Coronary artery (tissue), 2 donors: ENCODE data around the gene ABCA13.

Experiments
- DNase-seq: peaks from one replicate; pipeline ENCODE4 v3.0.0-alpha.2; 2017; ENCODE audit warnings: low spot score
- H3K27ac ChIP-seq, 2 donors: fragments of 200-600 bp; sonication (generic); one replicate each; pipeline ENCODE4 v1.5.1; 2016 to 2019
- H3K4me3 ChIP-seq: fragments of 200-600 bp; sonication (generic); 2 replicates; pipeline ENCODE4 v1.5.1; 2016; ENCODE audit warnings: mild to moderate bottlenecking, moderate library complexity
- CTCF ChIP-seq: fragments of 200-600 bp; sonication (generic); IDR thresholded peaks from one replicate; pipeline ENCODE4 v1.5.1; 2019; ENCODE audit warnings: antibody characterized with exemption

ABCA13 gene

GRCh38 chr7:48611993-48612392 is 440.7 kb downstream of the ABCA13 start:
- DNase-seq: no peak
- H3K4me3 ChIP-seq: no peak overlapping the region
- no peak overlapping the region for H3K27ac ChIP-seq
- TF ChIP-seq CTCF: no peak

- no peak for DNase-seq
- TF ChIP-seq CTCF: no peak
- no peak overlapping the region for H3K27ac ChIP-seq
- H3K4me3 ChIP-seq: no peak overlapping the region
These were observed 446.2 kb downstream of the ABCA13 start for GRCh38 chr7:48617508-48617907.

GRCh38 chr7:48617993-48618392 is 446.7 kb downstream of the ABCA13 start:
- no peak overlapping the region for H3K4me3 ChIP-seq
- no peak for TF ChIP-seq CTCF

GRCh38 chr7:48621076-48621475 is 449.8 kb downstream of the ABCA13 start:
- Histone ChIP-seq H3K4me3 (no peak overlapping the region), H3K27ac (no peak overlapping the region)
- no peak for TF ChIP-seq CTCF
- DNase-seq: no peak

More at GRCh38 chr7:48617993-48618392, 446.7 kb downstream of the ABCA13 start:
- DNase-seq: no peak
- no peak overlapping the region for H3K27ac ChIP-seq

- TF ChIP-seq CTCF: no peak
- no peak overlapping the region for H3K27ac ChIP-seq
- no peak overlapping the region for H3K4me3 ChIP-seq
- DNase-seq: no peak
These were observed 455.9 kb downstream of the ABCA13 start for GRCh38 chr7:48627164-48627563.

GRCh38 chr7:48628793-48629349 is 457.6 kb downstream of the ABCA13 start:
- DNase-seq: no peak
- Histone ChIP-seq H3K27ac (no peak overlapping the region), H3K4me3 (no peak overlapping the region)
- TF ChIP-seq CTCF: no peak

GRCh38 chr7:48634116-48634632 is 462.9 kb downstream of the ABCA13 start:
- no peak overlapping the region for H3K27ac ChIP-seq
- no peak for TF ChIP-seq CTCF
- DNase-seq: no peak
- H3K4me3 ChIP-seq: no peak overlapping the region
